ENCODE results near the gene SLC9C1.
A peak's percentile ranks its signal among the peaks of the same experiment; 100 is the strongest.

DNA sequence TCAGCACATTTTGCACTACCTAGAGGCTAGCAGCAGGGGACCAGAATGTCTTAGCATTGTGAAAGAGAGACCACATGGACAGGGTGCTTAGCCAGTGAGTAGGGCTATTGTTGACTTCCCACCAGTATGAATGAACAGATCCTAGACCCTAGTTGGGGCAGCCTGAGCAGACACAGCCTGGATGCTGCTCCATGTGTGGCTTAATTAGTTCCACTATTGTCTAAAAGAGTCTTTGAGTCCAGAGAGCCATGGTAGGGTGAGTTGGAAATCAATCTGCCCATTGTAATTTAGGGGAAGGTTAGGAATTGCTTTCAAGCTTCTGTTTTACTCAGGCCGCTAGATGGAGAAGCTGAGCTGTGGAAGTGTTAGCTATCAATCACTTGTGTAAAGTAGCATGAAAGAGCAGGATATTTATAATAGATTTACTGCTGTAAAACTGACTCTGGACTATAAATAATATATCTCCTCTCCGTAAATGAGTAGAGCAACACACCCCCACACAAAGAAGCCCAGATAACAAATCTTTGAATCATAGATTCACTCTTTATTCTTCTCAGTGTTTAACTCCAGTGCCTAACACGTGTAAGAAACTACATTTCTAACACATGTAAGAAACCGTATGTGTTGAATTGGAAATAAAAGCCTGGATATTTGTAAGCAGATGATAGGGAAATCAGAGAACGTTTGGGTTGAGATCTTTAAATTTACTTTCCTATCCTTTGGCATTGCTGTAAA is 156.9 kb downstream of the SLC9C1 start:
- TF ChIP-seq, protein P1, sequence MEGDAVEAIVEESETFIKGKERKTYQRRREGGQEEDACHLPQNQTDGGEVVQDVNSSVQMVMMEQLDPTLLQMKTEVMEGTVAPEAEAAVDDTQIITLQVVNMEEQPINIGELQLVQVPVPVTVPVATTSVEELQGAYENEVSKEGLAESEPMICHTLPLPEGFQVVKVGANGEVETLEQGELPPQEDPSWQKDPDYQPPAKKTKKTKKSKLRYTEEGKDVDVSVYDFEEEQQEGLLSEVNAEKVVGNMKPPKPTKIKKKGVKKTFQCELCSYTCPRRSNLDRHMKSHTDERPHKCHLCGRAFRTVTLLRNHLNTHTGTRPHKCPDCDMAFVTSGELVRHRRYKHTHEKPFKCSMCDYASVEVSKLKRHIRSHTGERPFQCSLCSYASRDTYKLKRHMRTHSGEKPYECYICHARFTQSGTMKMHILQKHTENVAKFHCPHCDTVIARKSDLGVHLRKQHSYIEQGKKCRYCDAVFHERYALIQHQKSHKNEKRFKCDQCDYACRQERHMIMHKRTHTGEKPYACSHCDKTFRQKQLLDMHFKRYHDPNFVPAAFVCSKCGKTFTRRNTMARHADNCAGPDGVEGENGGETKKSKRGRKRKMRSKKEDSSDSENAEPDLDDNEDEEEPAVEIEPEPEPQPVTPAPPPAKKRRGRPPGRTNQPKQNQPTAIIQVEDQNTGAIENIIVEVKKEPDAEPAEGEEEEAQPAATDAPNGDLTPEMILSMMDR (conservative IDR thresholded peaks at IDR 0.05 in 1 of 2, IDR thresholded peaks at IDR 0.05 in 1 of 2; ENCODE audit: low read depth in 1 of 2, low read length in 2 of 2), result peak; percentile 47 to 77
- no peak for TF ChIP-seq EZH2 (IDR thresholded peaks at IDR 0.05; ENCODE audit: low read length, missing control alignments)
